PC-9 (cell line): ENCODE data around the gene TBC1D25. TPM values are rescaled to one million over a fixed set of nuclear protein-coding genes. Genes with fewer than 3 reads are reported as not detected.
A peak's percentile ranks its signal among the peaks of the same experiment; 100 is the strongest.

ENCODE experiments used
- BruUV-seq: library from RNA; stranded (reverse); fragments of 400-500 nt; replicated peaks from 2 replicates; lab custom pipeline; 2021; lab: Mats Ljungman, UMichigan
- CTCF ChIA-PET: fragments of 300-600 bp; sonication (Branson Sonifier 250); formaldehyde crosslinking; loops from one replicate; lab custom pipeline; 2022; ENCODE audit warnings: antibody characterized with exemption; lab: Charles Lee
- POLR2A ChIA-PET: fragments of 300-600 bp; sonication (Branson Sonifier 250); formaldehyde crosslinking; loops from one replicate; lab custom pipeline; 2022; ENCODE audit warnings: antibody characterized with exemption; ENCODE audit not compliant: unreplicated experiment; lab: Charles Lee
- DNase-seq, 2 experiments: peaks; one replicate each; pipeline versions ENCODE4 v3.0.0 to v3.0.0-alpha.2; 2015 to 2022; ENCODE audit warnings: mixed read lengths in 1 of 2
- H2AFZ ChIP-seq: fragments of 200-600 bp; sonication (generic); 2 replicates; pipeline ENCODE4 v1.8.1; 2017; ENCODE audit warnings: antibody characterized with exemption
- H3F3A ChIP-seq: fragments of 200-600 bp; sonication (generic); 2 replicates; pipeline ENCODE4 v1.8.1; 2017; ENCODE audit warnings: antibody characterized with exemption, mild to moderate bottlenecking, low read depth; ENCODE audit not compliant: insufficient read depth
- H3K27ac ChIP-seq: fragments of 200-600 bp; sonication (generic); 2 replicates; pipeline ENCODE4 v1.6.1; 2016; ENCODE audit warnings: mixed run types
- H3K27me3 ChIP-seq: fragments of 200-600 bp; sonication (generic); 2 replicates; pipeline ENCODE4 v1.6.1; 2016; ENCODE audit warnings: low read depth, mixed run types; ENCODE audit not compliant: insufficient read depth
- H3K36me3 ChIP-seq: fragments of 200-600 bp; sonication (generic); 2 replicates; pipeline ENCODE4 v1.6.1; 2016; ENCODE audit warnings: low read depth, mixed run types
- H3K4me1 ChIP-seq: fragments of 200-600 bp; sonication (generic); replicated peaks from 2 replicates; pipeline ENCODE4 v1.6.1; 2016; ENCODE audit warnings: mixed run types; ENCODE audit not compliant: insufficient read depth
- H3K4me2 ChIP-seq: fragments of 200-600 bp; sonication (generic); 2 replicates; pipeline ENCODE4 v1.6.1; 2017; ENCODE audit warnings: mixed run types
- H3K4me3 ChIP-seq: fragments of 200-600 bp; sonication (generic); 2 replicates; pipeline ENCODE4 v1.6.1; 2016; ENCODE audit warnings: mixed run types
- H3K79me2 ChIP-seq: fragments of 200-600 bp; sonication (generic); 2 replicates; pipeline ENCODE4 v1.6.1; 2017; ENCODE audit warnings: low read depth, mixed run types
- H3K9me2 ChIP-seq: fragments of 200-600 bp; sonication (generic); 2 replicates; pipeline ENCODE4 v1.8.1; 2017; ENCODE audit warnings: mild to moderate bottlenecking; ENCODE audit not compliant: insufficient read depth
- H3K9me3 ChIP-seq: fragments of 200-600 bp; sonication (generic); 2 replicates; pipeline ENCODE4 v1.8.1; 2016; ENCODE audit warnings: low read depth; ENCODE audit not compliant: insufficient read depth
- H4K20me1 ChIP-seq: fragments of 200-600 bp; sonication (generic); 2 replicates; pipeline ENCODE4 v1.8.1; 2017; ENCODE audit not compliant: insufficient read depth
- EZH2 ChIP-seq: fragments of 200-600 bp; sonication (generic); IDR thresholded peaks from 2 replicates; pipeline ENCODE4 v1.8.0; 2017; ENCODE audit warnings: antibody characterized with exemption, low read depth
- intact Hi-C: fragments of 100-400 bp; cut with micrococcal nuclease; formaldehyde crosslinking; loops from one replicate; pipeline ENCODE4 v1.10.0; 2022; ENCODE audit not compliant: unreplicated experiment
- total RNA-seq: library from RNA; stranded (reverse); gene quantifications from 2 replicates; pipeline ENCODE4 v1.2.3, GENCODE V29; 2021
- TF ChIP-seq, protein P1 (sequence below): fragments of 200-600 bp; sonication (generic); conservative IDR thresholded peaks from 2 replicates; pipeline ENCODE4 v1.6.1; 2017; ENCODE audit warnings: mixed run types, antibody characterized with exemption, mild to moderate bottlenecking, moderate library complexity

TBC1D25 gene
- total RNA-seq, 1 experiment from 2014 or later = 7.4 TPM

DNA sequence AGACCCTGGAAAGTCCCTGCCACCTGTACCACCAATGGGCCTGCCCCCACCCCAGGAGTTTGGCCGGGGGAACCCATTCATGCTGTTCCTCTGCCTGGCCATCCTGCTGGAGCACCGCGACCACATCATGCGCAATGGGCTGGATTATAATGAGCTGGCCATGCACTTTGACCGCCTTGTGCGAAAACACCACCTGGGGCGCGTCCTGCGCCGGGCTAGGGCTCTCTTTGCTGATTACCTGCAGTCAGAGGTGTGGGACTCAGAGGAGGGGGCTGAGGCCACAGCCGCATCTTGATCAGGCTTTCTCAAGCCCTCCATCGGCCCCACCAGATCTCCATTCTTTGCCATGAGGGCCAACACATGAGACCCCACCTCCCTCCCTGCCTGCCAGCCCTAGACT lies 21.2 kb downstream of the TBC1D25 start:
- POLR2A ChIA-PET = no interaction called here

GRCh38 chrX:48569958-48570357 lies 30.4 kb downstream of the TBC1D25 start:
- no peak for DNase-seq
- Histone ChIP-seq H4K20me1 (no peaks in the 10 kb centered on the region), H3K36me3 (no peaks in the 10 kb centered on the region), H2AFZ (no peak overlapping the region), H3K79me2 (peaks cover 1% of the 10 kb centered on the region), H3K4me1 (no peaks in the 10 kb centered on the region), H3K9me3 (no peaks in the 10 kb centered on the region), H3K27me3 (no peaks in the 10 kb centered on the region), H3K27ac (no peak overlapping the region), H3K9me2 (no peaks in the 10 kb centered on the region), H3F3A (no peaks in the 10 kb centered on the region), H3K4me3 (no peak overlapping the region), H3K4me2 (no peak overlapping the region)
- ChIA-PET POLR2A (no interaction called here), CTCF (no interaction called here)
- intact Hi-C loops = no loop called here
- TF ChIP-seq, protein P1, sequence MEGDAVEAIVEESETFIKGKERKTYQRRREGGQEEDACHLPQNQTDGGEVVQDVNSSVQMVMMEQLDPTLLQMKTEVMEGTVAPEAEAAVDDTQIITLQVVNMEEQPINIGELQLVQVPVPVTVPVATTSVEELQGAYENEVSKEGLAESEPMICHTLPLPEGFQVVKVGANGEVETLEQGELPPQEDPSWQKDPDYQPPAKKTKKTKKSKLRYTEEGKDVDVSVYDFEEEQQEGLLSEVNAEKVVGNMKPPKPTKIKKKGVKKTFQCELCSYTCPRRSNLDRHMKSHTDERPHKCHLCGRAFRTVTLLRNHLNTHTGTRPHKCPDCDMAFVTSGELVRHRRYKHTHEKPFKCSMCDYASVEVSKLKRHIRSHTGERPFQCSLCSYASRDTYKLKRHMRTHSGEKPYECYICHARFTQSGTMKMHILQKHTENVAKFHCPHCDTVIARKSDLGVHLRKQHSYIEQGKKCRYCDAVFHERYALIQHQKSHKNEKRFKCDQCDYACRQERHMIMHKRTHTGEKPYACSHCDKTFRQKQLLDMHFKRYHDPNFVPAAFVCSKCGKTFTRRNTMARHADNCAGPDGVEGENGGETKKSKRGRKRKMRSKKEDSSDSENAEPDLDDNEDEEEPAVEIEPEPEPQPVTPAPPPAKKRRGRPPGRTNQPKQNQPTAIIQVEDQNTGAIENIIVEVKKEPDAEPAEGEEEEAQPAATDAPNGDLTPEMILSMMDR = no peak
- TF ChIP-seq EZH2 = no peak
- no TSS peak for BruUV-seq

More for the DNA sequence above, 21.2 kb downstream of the TBC1D25 start:
- H3K4me1 ChIP-seq = no peaks in the 10 kb centered on the region
- CTCF ChIA-PET = no interaction called here
- H3F3A ChIP-seq = no peaks in the 10 kb centered on the region
- no peak overlapping the region for H3K4me2 ChIP-seq
- H3K9me2 ChIP-seq = no peaks in the 10 kb centered on the region
- no peaks in the 10 kb centered on the region for H3K36me3 ChIP-seq
- TF ChIP-seq, protein P1 = no peak
- no peak for TF ChIP-seq EZH2
- BruUV-seq = no TSS peak
- H2AFZ ChIP-seq = no peak overlapping the region
- no peaks in the 10 kb centered on the region for H3K79me2 ChIP-seq
- H3K9me3 ChIP-seq = no peaks in the 10 kb centered on the region
- H3K27ac ChIP-seq = no peak overlapping the region
- no peaks in the 10 kb centered on the region for H4K20me1 ChIP-seq
- no peaks in the 10 kb centered on the region for H3K27me3 ChIP-seq
- no peak overlapping the region for H3K4me3 ChIP-seq
- DNase-seq = no peak
- intact Hi-C loops = no loop called here

GRCh38 chrX:48573690-48574269 lies 34.3 kb downstream of the TBC1D25 start:
- intact Hi-C loops = no loop called here
- H3K9me2 ChIP-seq = no peaks in the 10 kb centered on the region
- ChIA-PET CTCF (no interaction called here), POLR2A (interaction anchor here (0.6 kb wide), 1 partner anchor 83 kb away, joined by 3 read pairs; no protein-coding TSS in a partner anchor)
- peak overlapping the region; percentile 74; the same call in 1 of the 2 replicates for H2AFZ ChIP-seq
- H3F3A ChIP-seq = peaks cover 16% of the 10 kb centered on the region; the same call in 1 of the 2 replicates
- no peaks in the 10 kb centered on the region for H3K36me3 ChIP-seq
- BruUV-seq = TSS peak; percentile 85
- DNase-seq = no peak
- peak overlapping the region; percentile 66 for H3K4me3 ChIP-seq
- H3K79me2 ChIP-seq = peaks cover 20% of the 10 kb centered on the region
- H3K9me3 ChIP-seq = no peaks in the 10 kb centered on the region
- TF ChIP-seq, protein P1 = no peak
- no peak for TF ChIP-seq EZH2
- H3K4me2 ChIP-seq = peak overlapping the region; percentile 78
- peak overlapping the region; percentile 53; the same call in 1 of the 2 replicates for H3K27ac ChIP-seq
- no peaks in the 10 kb centered on the region for H3K27me3 ChIP-seq
- no peaks in the 10 kb centered on the region for H3K4me1 ChIP-seq
- no peaks in the 10 kb centered on the region for H4K20me1 ChIP-seq
